K562 (cell line): ENCODE results near the gene ZC3H18. TPM values are rescaled to one million over a fixed set of nuclear protein-coding genes. Genes with fewer than 3 reads are reported as not detected.

Experiments
- ATF2 ChIP-seq: sonication (generic); formaldehyde crosslinking; IDR thresholded peaks from 2 replicates; pipeline ENCODE4 v1.8.1; 2022; ENCODE audit warnings: missing genetic modification reagents
- C11orf30 ChIP-seq: fragments of 450-650 bp; IDR thresholded peaks from 2 replicates; pipeline ENCODE4 v1.6.1; 2016; ENCODE audit warnings: low read depth, mild to moderate bottlenecking
- DIDO1 ChIP-seq: fragments of 450-650 bp; IDR thresholded peaks from 2 replicates; pipeline ENCODE4 v1.6.1; 2016; ENCODE audit warnings: low read depth, missing biosample characterization, missing genetic modification characterization
- FOXM1 ChIP-seq, 2 experiments: fragments of 450-650 bp in 1 of 2; sonication (generic) in 1 of 2; formaldehyde crosslinking in 1 of 2; IDR thresholded peaks; 2 replicates each; pipeline versions ENCODE4 v1.6.1 to v1.9.0; 2017 to 2022; ENCODE audit warnings: low read depth in 2 of 2, mild to moderate bottlenecking in 2 of 2, missing genetic modification reagents in 1 of 2, moderate library complexity in 1 of 2
- GATA2 ChIP-seq: sonication (generic); formaldehyde crosslinking; IDR thresholded peaks from 2 replicates; pipeline ENCODE4 v1.4.0; 2020; ENCODE audit warnings: mild to moderate bottlenecking, missing genetic modification reagents
- GTF2B ChIP-seq: IDR thresholded peaks from 2 replicates; pipeline ENCODE4 v1.6.1; 2011; ENCODE audit not compliant: insufficient read length; ENCODE audit errors: extremely low read depth
- IRF2 ChIP-seq: sonication (generic); formaldehyde crosslinking; IDR thresholded peaks from 2 replicates; pipeline ENCODE4 v1.8.1; 2022; ENCODE audit warnings: mild to moderate bottlenecking, missing genetic modification reagents
- POLR2H ChIP-seq: IDR thresholded peaks from 2 replicates; pipeline ENCODE4 v1.6.1; 2016; ENCODE audit warnings: missing genetic modification characterization, low read depth, mild to moderate bottlenecking, control low read depth, missing compliant biosample characterization, moderate library complexity
- SAFB2 ChIP-seq: fragments of 200-400 bp; formaldehyde crosslinking; IDR thresholded peaks from 2 replicates; pipeline ENCODE4 v1.6.1; 2018; ENCODE audit warnings: borderline replicate concordance, low read length, low read depth, moderate library complexity; ENCODE audit not compliant: severe bottlenecking
- SRSF7 ChIP-seq: fragments of 200-400 bp; formaldehyde crosslinking; optimal IDR thresholded peaks from 2 replicates; pipeline ENCODE3; 2017; ENCODE audit warnings: mild to moderate bottlenecking, low read depth, low read length
- ZFP36 ChIP-seq: fragments of 150-350 bp; IDR thresholded peaks from 2 replicates; pipeline ENCODE4 v1.6.1; 2018; ENCODE audit warnings: low read length, low read depth; ENCODE audit not compliant: partially characterized antibody
- ZFX ChIP-seq: sonication (generic); formaldehyde crosslinking; IDR thresholded peaks from 2 replicates; pipeline ENCODE4 v1.8.0; 2022; ENCODE audit warnings: mild to moderate bottlenecking, missing genetic modification reagents, moderate library complexity
- ZKSCAN8 ChIP-seq: fragments of 200-800 bp; sonication (Bioruptor generic); IDR thresholded peaks from 2 replicates; pipeline ENCODE4 v1.6.1; 2016; ENCODE audit warnings: missing genetic modification characterization, missing compliant biosample characterization
- ZNF175 ChIP-seq: fragments of 200-800 bp; sonication (Bioruptor generic); IDR thresholded peaks from 2 replicates; pipeline ENCODE4 v1.6.1; 2016; ENCODE audit warnings: low read depth, mild to moderate bottlenecking, missing genetic modification characterization, missing compliant biosample characterization
- ZNF197 ChIP-seq: fragments of 200-800 bp; sonication (Bioruptor generic); IDR thresholded peaks from 2 replicates; pipeline ENCODE4 v1.6.1; 2016; ENCODE audit warnings: low read depth, missing genetic modification characterization, missing compliant biosample characterization
- ZNF408 ChIP-seq: fragments of 250-450 bp; sonication (Bioruptor Pico); IDR thresholded peaks from 2 replicates; pipeline ENCODE4 v1.4.0; 2020; ENCODE audit warnings: low read depth, mild to moderate bottlenecking, moderate library complexity
- ZNF707 ChIP-seq: fragments of 250-450 bp; sonication (Bioruptor Pico); conservative IDR thresholded peaks from 2 replicates; pipeline ENCODE4 v1.8.0; 2022; ENCODE audit warnings: inconsistent platforms, mild to moderate bottlenecking, moderate library complexity
- ZNF75A ChIP-seq: fragments of 450-650 bp; formaldehyde crosslinking; IDR thresholded peaks from 2 replicates; pipeline ENCODE4 v1.4.0; 2020; ENCODE audit warnings: mild to moderate bottlenecking
- ZNF780A ChIP-seq: fragments of 250-450 bp; sonication (Bioruptor Pico); IDR thresholded peaks from 2 replicates; pipeline ENCODE4 v1.5.0; 2021; ENCODE audit warnings: mild to moderate bottlenecking
- polyA plus RNA-seq, 8 experiments: library from polyadenylated mRNA; depleted of rRNA in 4 of 8; stranded (reverse) in 5 of 8; unstranded in 3 of 8; fragments of >200 nt; fragmentation: Nextera tagmentation in 2 of 8; fragmentation: Illumina TruSeq in 1 of 8; extraction: Ambion mirVana in 2 of 8; extraction: Trizol in 1 of 8; gene quantifications; 2 replicates each; pipeline versions ENCODE4 v1.2.1 to v1.2.3, GENCODE V29; 2011 to 2014; ENCODE audit warnings: inconsistent platforms in 1 of 8, missing spikeins in 1 of 8
- total RNA-seq, 7 experiments: library from RNA; depleted of rRNA in 6 of 7; stranded (reverse); fragments of >200 nt in 6 of 7; fragmentation: Illumina TruSeq in 2 of 7; extraction: Trizol in 2 of 7; gene quantifications; 2 replicates each; pipeline versions ENCODE4 v1.2.1 to v1.2.3, GENCODE V29; 2011 to 2021; ENCODE audit warnings: low replicate concordance in 1 of 7
- TF ChIP-seq, protein P1 (sequence below): sonication (generic); formaldehyde crosslinking; IDR thresholded peaks from 2 replicates; pipeline ENCODE4 v1.8.1; 2023; ENCODE audit warnings: mild to moderate bottlenecking, missing genetic modification reagents
- TF ChIP-seq, protein P2 (sequence below): fragments of 450-650 bp; IDR thresholded peaks from 2 replicates; pipeline ENCODE4 v1.7.1; 2018; ENCODE audit warnings: mild to moderate bottlenecking, low read depth; ENCODE audit not compliant: partially characterized antibody

Gene ZC3H18
- total and polyA plus RNA-seq, 9 of the 15 experiments (the other 6 are each of a cell fraction or from before 2014, with no cell fraction given) = 1.7 to 88.7 (median 26.9) TPM

GRCh38 chr16:88560714-88561484 is 9.3 kb upstream of the ZC3H18 start (continued):
- TF ChIP-seq GTF2B (no peak), C11orf30 (no peak), ZFP36 (no peak), ZNF707 (CRISPR knock-in tag) (no peak), ZNF197 (peak; percentile 96), FOXM1 (IDR thresholded peaks at IDR 0.05; ENCODE audit: low read depth) (no peak), FOXM1 (CRISPR knock-in tag; IDR thresholded peaks at IDR 0.05; ENCODE audit: low read depth) (peak; percentile 98), POLR2H (tag) (no peak), ZKSCAN8 (CRISPR knock-in tag) (peak; percentile 65), SRSF7 (no peak), ZNF408 (CRISPR knock-in tag) (no peak), SAFB2 (no peak), GATA2 (CRISPR knock-in tag) (peak; percentile 69), ATF2 (CRISPR knock-in tag) (peak; percentile 88; the same call in 1 of the 2 replicates), IRF2 (CRISPR knock-in tag) (peak; percentile 98), ZNF780A (no peak), ZNF175 (CRISPR knock-in tag) (peak; percentile 93), ZFX (peak; percentile 52; the same call in 1 of the 2 replicates), DIDO1 (tag) (no peak), ZNF75A (no peak)
- TF ChIP-seq, protein P1, sequence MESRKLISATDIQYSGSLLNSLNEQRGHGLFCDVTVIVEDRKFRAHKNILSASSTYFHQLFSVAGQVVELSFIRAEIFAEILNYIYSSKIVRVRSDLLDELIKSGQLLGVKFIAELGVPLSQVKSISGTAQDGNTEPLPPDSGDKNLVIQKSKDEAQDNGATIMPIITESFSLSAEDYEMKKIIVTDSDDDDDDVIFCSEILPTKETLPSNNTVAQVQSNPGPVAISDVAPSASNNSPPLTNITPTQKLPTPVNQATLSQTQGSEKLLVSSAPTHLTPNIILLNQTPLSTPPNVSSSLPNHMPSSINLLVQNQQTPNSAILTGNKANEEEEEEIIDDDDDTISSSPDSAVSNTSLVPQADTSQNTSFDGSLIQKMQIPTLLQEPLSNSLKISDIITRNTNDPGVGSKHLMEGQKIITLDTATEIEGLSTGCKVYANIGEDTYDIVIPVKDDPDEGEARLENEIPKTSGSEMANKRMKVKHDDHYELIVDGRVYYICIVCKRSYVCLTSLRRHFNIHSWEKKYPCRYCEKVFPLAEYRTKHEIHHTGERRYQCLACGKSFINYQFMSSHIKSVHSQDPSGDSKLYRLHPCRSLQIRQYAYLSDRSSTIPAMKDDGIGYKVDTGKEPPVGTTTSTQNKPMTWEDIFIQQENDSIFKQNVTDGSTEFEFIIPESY (CRISPR knock-in tag) = peak; percentile 89
- TF ChIP-seq, protein P2, sequence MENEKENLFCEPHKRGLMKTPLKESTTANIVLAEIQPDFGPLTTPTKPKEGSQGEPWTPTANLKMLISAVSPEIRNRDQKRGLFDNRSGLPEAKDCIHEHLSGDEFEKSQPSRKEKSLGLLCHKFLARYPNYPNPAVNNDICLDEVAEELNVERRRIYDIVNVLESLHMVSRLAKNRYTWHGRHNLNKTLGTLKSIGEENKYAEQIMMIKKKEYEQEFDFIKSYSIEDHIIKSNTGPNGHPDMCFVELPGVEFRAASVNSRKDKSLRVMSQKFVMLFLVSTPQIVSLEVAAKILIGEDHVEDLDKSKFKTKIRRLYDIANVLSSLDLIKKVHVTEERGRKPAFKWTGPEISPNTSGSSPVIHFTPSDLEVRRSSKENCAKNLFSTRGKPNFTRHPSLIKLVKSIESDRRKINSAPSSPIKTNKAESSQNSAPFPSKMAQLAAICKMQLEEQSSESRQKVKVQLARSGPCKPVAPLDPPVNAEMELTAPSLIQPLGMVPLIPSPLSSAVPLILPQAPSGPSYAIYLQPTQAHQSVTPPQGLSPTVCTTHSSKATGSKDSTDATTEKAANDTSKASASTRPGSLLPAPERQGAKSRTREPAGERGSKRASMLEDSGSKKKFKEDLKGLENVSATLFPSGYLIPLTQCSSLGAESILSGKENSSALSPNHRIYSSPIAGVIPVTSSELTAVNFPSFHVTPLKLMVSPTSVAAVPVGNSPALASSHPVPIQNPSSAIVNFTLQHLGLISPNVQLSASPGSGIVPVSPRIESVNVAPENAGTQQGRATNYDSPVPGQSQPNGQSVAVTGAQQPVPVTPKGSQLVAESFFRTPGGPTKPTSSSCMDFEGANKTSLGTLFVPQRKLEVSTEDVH = peak; percentile 63
